ENCODE data around the gene CCL18.

GRCh38 chr17:36066365-36066985 is 2.4 kb downstream of the CCL18 start:
- TF ChIP-seq TAF1 (IDR thresholded peaks at IDR 0.05; ENCODE audit: low read depth) (no peak), MXI1 (conservative IDR thresholded peaks at IDR 0.05; ENCODE audit: poor library complexity, severe bottlenecking) (no peak), SMC3 (conservative IDR thresholded peaks at IDR 0.05; ENCODE audit: poor library complexity) (no peak), EZH2 (IDR thresholded peaks at IDR 0.05; ENCODE audit: borderline replicate concordance, insufficient read depth, low read length, poor library complexity, severe bottlenecking) (no peak), EP300 (conservative IDR thresholded peaks at IDR 0.05; ENCODE audit: poor library complexity, severe bottlenecking) (no peak), RAD21 (conservative IDR thresholded peaks at IDR 0.05) (no peak), POLR2AphosphoS5 (IDR thresholded peaks at IDR 0.05) (no peak)
- TF ChIP-seq, protein P1, sequence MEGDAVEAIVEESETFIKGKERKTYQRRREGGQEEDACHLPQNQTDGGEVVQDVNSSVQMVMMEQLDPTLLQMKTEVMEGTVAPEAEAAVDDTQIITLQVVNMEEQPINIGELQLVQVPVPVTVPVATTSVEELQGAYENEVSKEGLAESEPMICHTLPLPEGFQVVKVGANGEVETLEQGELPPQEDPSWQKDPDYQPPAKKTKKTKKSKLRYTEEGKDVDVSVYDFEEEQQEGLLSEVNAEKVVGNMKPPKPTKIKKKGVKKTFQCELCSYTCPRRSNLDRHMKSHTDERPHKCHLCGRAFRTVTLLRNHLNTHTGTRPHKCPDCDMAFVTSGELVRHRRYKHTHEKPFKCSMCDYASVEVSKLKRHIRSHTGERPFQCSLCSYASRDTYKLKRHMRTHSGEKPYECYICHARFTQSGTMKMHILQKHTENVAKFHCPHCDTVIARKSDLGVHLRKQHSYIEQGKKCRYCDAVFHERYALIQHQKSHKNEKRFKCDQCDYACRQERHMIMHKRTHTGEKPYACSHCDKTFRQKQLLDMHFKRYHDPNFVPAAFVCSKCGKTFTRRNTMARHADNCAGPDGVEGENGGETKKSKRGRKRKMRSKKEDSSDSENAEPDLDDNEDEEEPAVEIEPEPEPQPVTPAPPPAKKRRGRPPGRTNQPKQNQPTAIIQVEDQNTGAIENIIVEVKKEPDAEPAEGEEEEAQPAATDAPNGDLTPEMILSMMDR (IDR thresholded peaks at IDR 0.05; ENCODE audit: poor library complexity, severe bottlenecking): no peak
